Hepatic stellate cell (primary cell): ENCODE measurements around the gene MSRB1.
"Not testable (repeated sequence)": the region's sequence is repeated elsewhere in the genome, so short reads cannot be mapped to it uniquely, and the experiment has no call there.

Experiments used
- DNase-seq: peaks from one replicate; pipeline ENCODE4 v3.0.0; 2011; ENCODE audit warnings: low spot score

The MSRB1 gene

GRCh38 chr16:1915732-1916639 lies 27.0 kb downstream of the MSRB1 start:
- no peak for DNase-seq

DNA sequence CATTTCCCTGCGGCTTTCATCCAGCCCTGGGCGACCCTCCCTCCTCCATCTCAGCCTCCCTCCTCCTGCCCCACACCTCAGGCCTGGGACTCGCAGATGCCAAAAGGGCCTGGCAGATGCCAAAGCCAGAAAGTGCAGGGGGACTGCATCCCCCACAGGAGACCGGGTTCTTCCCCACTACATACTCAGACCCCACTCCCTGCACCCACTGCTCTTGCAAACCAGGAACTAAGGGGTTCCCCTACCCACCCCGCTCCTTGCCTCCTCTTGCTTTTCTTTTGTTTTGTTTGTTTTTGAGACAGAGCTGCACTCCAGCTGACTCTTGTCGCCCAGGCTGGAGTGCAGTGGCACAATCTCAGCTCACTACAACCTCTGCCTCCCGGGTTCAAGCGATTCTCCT lies 28.0 kb downstream of the MSRB1 start:
- no peak for DNase-seq

- no peak for DNase-seq
Observed at GRCh38 chr16:1914084-1914608, 28.9 kb downstream of the MSRB1 start.

DNA sequence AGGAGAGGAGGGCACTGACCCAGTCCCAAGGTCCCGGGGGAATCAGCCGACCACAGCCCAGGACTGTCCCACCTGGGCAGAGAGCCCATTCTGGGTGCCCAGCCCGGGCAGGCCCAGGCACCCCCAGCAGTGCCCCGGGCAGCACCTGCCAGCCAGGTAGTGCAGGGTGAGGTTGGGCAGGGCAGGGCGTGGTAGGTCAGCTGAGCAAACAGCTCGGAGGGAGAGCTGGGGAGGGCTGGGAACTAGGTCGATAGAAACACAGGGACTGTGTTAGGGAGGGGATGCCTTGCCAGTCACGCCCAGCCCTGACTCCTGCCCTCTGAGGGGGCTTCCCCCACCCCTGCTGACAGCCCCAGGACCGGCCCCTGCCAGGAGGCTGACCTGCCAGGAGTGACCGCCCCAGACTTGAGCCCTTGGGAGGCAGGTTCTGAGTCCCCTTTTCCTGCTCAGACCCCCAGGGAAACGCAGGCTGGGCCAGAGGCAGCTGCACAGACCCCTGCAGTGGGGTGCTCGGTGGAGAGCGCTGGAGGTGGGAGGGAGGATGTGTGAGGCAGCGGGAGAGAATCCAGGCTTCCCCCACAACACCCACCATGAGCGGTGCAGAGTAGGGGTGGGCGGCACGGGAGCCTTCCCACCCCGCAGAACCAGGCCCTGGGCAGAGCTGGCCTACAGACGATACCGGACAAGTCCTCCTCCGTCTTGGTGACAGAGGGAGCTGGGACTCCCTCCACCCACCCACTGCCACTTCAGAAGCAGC lies 29.5 kb downstream of the MSRB1 start:
- no peak for DNase-seq

GRCh38 chr16:1912215-1912543 lies 30.8 kb downstream of the MSRB1 start:
- DNase-seq = no peak

DNA sequence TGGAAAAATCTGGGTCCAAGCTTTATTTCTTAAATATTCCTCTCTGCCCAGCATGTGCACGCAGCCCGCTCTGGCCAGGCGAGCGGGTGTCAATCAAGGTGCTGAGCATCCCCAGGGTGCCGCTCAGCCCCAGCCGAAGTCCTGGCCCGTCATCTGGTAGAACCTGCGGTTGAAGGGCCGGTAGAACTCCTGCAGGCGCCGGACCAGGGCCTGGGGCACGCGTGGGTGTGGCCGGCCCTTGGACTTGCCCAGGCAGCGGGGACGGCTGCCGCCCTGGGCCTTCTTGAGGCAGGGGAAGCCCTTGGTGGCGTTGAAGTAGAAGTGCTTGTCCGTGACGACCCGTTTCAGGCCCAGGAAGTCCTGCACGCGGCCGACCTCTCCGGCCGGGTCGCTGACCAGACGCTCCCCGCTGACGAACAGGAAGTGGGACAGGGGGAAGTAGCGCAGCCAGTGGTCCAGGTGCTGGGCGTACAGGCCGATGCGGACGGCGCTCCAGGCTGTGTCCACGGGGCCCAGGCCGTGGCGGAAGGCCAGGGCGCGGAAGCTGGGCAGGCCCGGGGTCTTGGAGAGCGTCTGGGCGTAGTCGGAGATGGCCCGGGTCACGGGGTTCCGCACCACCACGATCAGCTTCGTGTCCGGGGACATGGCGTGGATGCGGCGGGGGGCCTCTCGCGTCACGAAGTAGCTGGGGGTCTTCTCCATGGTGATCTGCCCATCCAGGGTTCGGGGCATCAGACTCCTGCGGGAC lies 31.4 kb downstream of the MSRB1 start:
- no peak for DNase-seq

- DNase-seq = no peak
Observed at GRCh38 chr16:1909561-1910231, 33.3 kb downstream of the MSRB1 start.

- DNase-seq = no peak
Observed at GRCh38 chr16:1908983-1909382, 34.0 kb downstream of the MSRB1 start.

DNA sequence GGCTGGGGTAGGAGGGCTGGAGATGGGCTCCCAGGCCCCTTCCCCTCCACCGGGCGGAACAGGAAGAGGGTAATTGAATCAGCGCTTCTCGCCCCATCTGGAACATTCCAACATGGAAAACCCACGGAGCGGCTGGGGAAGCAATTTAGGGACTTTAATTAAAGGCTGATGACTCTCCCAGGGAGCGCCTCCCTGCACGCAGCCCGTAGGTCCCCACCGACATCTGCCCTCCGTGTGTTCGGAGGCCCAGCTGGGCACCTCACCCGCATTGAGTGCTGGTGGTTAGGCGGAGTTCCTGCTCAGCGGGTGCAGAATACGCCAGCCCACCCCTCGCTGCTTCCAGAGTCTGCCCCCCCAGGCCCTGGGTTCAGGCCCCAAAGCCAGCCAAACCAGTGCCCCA lies 34.8 kb downstream of the MSRB1 start:
- DNase-seq = no peak

DNA sequence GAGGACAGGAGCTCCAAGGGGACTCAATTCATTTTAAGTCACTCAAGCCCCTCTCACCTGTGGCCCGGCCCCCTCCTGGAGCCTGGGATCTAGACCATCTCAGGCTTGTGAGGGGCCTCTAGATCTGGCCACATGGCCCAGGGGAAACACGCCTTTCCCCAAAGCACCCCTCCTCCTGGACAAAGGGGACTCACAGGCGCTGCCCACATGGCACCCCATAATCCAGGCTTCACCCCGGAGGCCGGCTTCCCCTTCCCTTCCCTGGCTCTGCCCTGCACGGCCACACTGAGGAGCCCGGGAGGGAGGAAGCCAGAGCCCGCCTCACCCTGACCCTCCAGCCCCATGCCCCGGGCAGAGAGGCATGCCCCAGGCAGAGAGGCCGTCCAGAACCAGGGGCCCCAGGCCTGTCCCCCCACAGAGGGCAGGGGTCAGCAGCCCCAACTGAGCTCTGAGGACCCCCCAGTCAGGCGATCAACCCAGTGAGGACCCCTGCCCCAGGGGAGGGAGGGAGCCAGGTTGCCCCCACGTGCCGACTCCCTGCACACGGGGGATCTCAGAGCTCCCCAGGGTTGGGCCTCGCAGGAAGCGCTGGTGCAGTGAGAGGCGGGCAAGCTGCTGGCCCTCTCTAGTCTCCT lies 35.7 kb downstream of the MSRB1 start:
- no peak for DNase-seq

- DNase-seq = no peak
Observed at GRCh38 chr16:1906846-1907165, 36.2 kb downstream of the MSRB1 start.

GRCh38 chr16:1906055-1906845 lies 36.7 kb downstream of the MSRB1 start:
- no peak for DNase-seq

GRCh38 chr16:1903845-1904840 lies 38.9 kb downstream of the MSRB1 start:
- DNase-seq = no peak

GRCh38 chr16:1903220-1903574 lies 39.8 kb downstream of the MSRB1 start:
- no peak for DNase-seq

DNA sequence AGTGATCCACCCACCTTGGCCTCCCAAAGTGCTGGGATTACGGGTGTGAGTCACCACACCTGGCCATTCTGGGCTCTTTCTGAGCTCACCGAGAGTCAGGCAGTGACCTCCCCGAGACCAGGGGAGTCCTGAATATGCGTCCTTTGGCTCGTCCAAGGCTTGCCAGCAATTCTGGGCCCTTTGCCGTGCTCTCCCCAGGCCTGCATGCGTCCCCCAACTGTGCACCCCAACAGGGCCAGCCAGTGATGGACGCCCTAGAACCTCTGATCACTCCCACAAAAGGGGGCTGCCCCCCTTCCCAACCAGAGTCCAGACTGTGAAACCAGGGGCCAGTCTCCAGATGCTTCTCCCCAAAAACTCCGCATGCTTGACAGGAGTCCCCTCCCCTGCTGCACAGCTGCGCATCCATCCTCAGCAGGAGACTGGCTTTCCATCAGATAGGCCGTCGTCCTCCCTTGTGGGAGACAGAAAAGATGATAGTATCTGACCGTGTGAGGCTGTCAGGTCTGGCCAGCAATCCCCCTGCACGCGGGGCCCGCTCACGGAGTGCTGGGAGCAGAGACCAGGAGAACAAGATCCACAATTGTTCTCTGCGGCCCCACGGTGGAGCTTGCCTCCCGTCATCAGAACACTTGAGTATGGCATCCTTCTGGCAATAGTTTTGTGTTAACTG lies 40.3 kb downstream of the MSRB1 start:
- no peak for DNase-seq

DNA sequence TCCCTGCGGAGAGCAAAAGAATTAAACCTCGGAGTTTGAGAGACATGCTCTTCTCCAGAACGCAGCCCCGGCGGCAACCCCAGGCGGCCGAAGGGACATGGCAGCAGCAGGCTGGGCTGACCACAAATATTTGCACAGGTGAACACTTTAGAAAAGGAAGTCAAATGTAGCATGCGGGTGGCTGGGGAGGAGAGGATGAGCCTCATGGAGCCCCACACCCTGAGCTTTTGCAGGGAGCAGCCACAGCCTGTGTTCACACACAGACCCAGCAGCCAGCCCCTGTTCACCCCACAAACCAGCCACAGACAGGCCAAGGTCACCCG lies 42.6 kb downstream of the MSRB1 start:
- no peak for DNase-seq

GRCh38 chr16:1899641-1900451 lies 43.2 kb downstream of the MSRB1 start:
- DNase-seq = no peak

- not testable (repeated sequence) for DNase-seq
Observed at GRCh38 chr16:1897692-1898091, 45.3 kb downstream of the MSRB1 start.
